ENCODE results near the gene SUSD2.
"Not testable (repeated sequence)": the region's sequence is repeated elsewhere in the genome, so short reads cannot be mapped to it uniquely, and the experiment has no call there.

The SUSD2 gene

DNA sequence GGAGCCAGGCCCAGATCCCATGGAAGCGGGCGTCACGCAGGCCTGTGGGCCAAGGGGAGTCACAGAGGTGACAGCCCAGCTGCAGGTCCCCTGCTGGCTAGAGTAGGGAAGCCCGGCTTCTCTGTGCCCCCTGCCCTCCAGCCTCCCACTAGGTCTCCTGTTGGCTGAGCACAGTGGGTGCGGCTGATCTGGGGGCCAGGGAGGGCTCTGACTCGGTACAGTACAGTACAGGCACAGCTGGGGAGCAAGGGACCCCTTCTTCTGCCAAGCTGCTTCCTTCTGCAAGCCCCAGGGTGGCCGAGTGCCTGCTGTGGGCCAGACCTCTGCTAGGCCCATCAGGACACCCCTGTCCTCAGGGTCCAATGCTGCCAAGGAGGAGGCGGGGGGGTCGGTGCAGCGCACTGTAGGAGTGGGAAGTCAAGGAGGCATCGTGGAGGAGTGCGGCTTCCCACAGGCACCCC, 10.1 kb downstream of the SUSD2 start:
- in situ Hi-C loops (cut with MboI; ENCODE audit: low sequenced_read_pairs): loop anchor here (10.0 kb wide), 1 partner anchor 53 kb away; the partner anchor contains the start of gene GGT5
- Histone ChIP-seq H3K36me3 (replicated peaks) (no peaks in the 10 kb centered on the region), H3K4me3 (no peak overlapping the region), H3K27me3 (ENCODE audit: low read depth) (no peaks in the 10 kb centered on the region), H3K9me3 (no peaks in the 10 kb centered on the region), H3K4me1 (no peaks in the 10 kb centered on the region)
- no peak for DNase-seq (ENCODE audit: low spot score in 2 of 2)

DNA sequence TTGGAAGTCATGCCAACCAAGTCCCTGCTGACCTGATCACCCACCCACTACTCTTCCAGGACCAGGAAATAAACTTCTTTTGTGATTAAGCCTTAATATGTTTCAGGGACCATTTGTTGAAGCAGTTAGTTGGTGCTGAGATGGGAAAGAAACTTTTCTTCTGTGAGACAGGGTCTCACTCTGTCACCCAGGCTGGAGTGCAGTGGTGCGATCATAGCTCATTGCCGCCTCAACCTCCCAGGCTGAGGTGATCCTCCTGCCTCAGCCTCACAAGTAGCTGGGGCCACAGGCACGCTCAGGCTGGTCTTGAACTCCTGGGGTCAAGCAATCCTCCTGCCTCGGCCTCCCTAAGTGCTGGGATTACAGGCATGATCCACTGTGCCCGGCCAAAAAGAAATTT, 10.6 kb downstream of the SUSD2 start:
- Histone ChIP-seq H3K4me1 (no peaks in the 10 kb centered on the region), H3K9me3 (no peaks in the 10 kb centered on the region), H3K27me3 (ENCODE audit: low read depth) (no peaks in the 10 kb centered on the region), H3K4me3 (no peak overlapping the region), H3K36me3 (replicated peaks) (no peaks in the 10 kb centered on the region)
- in situ Hi-C loops (cut with MboI; ENCODE audit: low sequenced_read_pairs): loop anchor here (10.0 kb wide), 1 partner anchor 53 kb away; the partner anchor contains the start of gene GGT5
- no peak for DNase-seq (ENCODE audit: low spot score in 2 of 2)

DNA sequence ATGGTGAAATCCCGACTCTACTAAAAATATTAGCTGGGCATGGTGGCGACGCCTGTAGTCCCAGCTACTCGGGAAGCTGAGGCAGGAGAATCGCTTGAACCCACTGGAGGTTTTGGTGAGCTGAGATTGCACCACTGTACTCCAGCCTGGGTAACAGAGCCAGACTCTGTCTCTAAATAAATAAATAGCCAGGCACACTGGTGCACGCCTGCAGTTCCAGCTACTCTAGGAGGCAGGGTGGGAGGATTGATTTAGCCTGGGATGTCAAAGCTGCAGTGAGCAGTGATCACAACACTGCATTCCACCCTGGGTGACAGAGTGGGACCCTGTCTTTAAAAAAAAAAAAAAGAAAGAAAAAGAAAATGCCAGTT, 17.4 kb downstream of the SUSD2 start:
- DNase-seq (ENCODE audit: low spot score in 2 of 2): no peak
- H3K4me3 ChIP-seq: no peak overlapping the region
- in situ Hi-C loops (cut with MboI; ENCODE audit: low sequenced_read_pairs): loop anchor here (10.0 kb wide), 1 partner anchor 46 kb away; the partner anchor contains the start of gene GGT5
- no peaks in the 10 kb centered on the region for H3K27me3 ChIP-seq (ENCODE audit: low read depth)
- H3K36me3 ChIP-seq (replicated peaks): no peaks in the 10 kb centered on the region
- H3K4me1 ChIP-seq: no peaks in the 10 kb centered on the region
- no peaks in the 10 kb centered on the region for H3K9me3 ChIP-seq

DNA sequence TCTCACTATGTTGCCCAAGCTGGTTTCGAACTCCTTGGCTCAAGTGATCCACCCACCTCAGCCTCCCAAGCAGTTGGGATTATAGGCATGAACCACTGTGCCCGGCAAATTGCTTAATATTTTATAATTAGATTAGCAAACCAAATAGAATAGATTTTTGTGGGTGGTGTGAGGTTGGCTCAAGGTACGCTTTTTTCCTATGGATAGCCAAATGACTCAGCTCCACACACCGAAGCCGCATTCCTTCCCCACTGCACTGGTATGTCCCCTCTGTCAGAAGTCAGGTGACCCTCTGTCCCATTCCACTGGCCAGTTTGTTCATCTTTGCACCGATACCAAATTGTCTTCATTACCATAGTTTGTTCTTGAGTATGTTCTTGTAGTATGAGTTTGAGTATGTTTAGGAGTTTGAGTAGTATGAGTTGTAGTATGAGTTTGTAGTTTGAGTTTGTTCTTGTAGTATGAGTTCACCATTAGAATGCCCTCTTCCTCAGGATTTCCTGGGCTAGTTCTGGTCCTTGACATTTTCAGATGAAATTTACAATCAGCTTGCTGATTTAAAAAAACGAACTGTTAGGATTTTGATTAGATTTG, 19.4 kb downstream of the SUSD2 start:
- 0 out of 2 replicates have a peak, but pooled peaks cover 2% of the 10 kb centered on the region for H3K4me1 ChIP-seq
- H3K4me3 ChIP-seq: no peak overlapping the region
- in situ Hi-C loops (cut with MboI; ENCODE audit: low sequenced_read_pairs): no loop called here
- no peaks in the 10 kb centered on the region for H3K27me3 ChIP-seq (ENCODE audit: low read depth)
- H3K9me3 ChIP-seq: peaks cover 13% of the 10 kb centered on the region; the same call in 1 of the 2 replicates
- no peak for DNase-seq (ENCODE audit: low spot score in 2 of 2)
- H3K36me3 ChIP-seq (replicated peaks): no peaks in the 10 kb centered on the region

DNA sequence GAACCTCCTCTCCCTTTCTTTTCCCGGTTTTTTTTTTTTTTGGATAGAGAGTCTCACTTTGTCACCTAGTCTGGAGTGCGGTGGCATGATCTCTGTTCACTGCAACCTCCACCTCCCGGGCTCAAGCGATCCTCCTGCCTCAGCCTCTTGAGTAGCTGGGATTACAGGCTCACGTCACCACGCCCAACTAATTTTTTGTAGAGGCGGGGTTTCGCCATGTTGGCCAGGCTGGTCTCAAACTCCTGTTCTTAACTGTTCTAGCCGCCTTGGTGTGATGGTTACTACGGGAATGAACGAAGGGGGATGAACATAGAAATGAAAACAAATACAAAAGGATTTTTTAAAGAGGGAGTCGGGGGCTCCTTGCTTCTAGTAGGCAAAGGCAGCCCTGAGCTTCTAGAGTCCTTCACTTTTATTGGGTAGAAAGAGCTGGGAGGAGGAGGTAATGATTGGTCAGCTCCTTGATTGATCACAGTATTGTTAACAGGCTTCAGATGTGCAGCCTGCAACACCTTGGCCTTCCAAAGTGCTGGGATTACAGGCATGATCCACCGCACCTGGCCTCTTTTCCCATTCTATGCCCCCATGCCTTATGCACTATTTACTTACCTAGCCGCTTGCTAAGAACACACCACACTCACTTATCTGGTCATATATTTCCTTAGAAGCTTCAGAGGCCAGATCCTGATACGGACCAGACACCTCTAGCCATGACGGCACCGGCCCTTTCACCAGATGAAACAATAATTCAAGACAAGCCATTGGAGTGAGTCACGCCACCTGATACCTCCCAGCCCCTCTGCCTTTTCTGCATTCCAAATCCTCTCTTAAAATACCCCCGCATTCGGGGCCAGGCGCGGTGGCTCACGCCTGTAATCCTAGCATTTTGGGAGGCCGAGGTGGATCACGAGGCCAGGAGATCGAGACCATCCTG, 20.7 kb downstream of the SUSD2 start:
- Histone ChIP-seq H3K4me1 (peaks cover 7% of the 10 kb centered on the region), H3K4me3 (no peak overlapping the region), H3K36me3 (replicated peaks) (no peaks in the 10 kb centered on the region), H3K9me3 (peaks cover 13% of the 10 kb centered on the region; the same call in 1 of the 2 replicates), H3K27me3 (ENCODE audit: low read depth) (no peaks in the 10 kb centered on the region)
- no peak for DNase-seq (ENCODE audit: low spot score in 2 of 2)
- in situ Hi-C loops (cut with MboI; ENCODE audit: low sequenced_read_pairs): no loop called here

DNA sequence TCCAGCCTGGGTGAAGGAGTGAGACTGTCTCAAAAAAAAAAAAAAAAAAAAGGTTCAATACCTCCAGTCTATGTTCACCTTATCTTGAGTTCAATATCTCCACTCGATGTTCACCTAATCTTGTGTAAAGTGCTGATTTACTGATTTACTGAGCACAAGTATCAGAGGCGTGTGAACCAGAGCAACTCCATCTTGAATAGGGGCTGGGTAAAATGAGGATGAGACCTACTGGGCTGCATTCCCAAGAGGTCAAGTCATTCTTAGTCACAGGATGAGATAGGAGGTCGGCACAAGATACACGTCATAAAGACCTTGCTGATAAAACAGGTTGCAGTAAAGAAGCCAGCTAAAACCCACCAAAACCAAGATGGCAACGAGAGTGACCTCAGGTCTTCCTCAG, 22.6 kb downstream of the SUSD2 start:
- in situ Hi-C loops (cut with MboI; ENCODE audit: low sequenced_read_pairs); H3K4me3 ChIP-seq; H3K27me3 ChIP-seq (ENCODE audit: low read depth); H3K36me3 ChIP-seq (replicated peaks); DNase-seq (ENCODE audit: low spot score in 2 of 2): not testable (repeated sequence)
- Histone ChIP-seq H3K4me1 (peaks cover 11% of the 10 kb centered on the region), H3K9me3 (peaks cover 13% of the 10 kb centered on the region; the same call in 1 of the 2 replicates)

DNA sequence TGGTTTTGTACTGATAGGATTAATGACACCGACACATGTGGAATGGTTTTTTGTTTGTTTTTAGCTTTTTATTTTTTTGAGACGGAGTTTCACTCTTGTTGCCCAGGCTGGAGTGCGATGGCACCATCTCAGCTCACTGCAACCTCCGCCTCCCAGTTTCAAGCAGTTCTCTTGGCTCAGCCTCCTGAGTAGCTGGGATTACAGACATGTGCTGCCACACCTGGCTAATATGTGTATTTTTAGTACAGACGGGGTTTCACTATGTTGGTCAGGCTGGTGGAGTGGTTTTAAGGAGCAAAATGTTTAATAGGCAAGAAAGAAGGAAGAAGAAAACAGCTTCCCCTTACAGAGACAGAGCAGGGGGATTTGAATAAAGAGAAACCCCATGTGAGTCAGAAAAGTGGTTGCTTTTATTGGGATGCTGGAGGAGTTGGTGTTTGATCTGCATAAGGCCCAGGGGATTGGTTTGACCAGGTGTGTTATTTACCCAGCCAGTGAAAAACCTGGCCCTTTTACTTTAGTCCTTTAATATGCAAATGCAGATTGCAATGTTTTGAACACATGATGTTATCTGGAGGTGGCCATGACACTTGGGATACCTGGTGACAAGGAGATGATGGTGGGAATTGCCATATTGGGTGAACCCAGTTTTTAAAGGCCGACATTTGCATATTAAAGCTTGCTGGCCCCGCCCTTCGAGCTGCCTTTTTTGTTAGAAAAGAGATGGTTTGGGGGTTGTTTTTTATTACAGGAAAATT, 24.3 kb downstream of the SUSD2 start:
- in situ Hi-C loops (cut with MboI; ENCODE audit: low sequenced_read_pairs): no loop called here
- Histone ChIP-seq H3K4me3 (no peak overlapping the region), H3K36me3 (replicated peaks) (no peaks in the 10 kb centered on the region), H3K9me3 (peaks cover 13% of the 10 kb centered on the region; the same call in 1 of the 2 replicates), H3K4me1 (peaks cover 15% of the 10 kb centered on the region), H3K27me3 (ENCODE audit: low read depth) (no peaks in the 10 kb centered on the region)
- no peak for DNase-seq (ENCODE audit: low spot score in 2 of 2)

DNA sequence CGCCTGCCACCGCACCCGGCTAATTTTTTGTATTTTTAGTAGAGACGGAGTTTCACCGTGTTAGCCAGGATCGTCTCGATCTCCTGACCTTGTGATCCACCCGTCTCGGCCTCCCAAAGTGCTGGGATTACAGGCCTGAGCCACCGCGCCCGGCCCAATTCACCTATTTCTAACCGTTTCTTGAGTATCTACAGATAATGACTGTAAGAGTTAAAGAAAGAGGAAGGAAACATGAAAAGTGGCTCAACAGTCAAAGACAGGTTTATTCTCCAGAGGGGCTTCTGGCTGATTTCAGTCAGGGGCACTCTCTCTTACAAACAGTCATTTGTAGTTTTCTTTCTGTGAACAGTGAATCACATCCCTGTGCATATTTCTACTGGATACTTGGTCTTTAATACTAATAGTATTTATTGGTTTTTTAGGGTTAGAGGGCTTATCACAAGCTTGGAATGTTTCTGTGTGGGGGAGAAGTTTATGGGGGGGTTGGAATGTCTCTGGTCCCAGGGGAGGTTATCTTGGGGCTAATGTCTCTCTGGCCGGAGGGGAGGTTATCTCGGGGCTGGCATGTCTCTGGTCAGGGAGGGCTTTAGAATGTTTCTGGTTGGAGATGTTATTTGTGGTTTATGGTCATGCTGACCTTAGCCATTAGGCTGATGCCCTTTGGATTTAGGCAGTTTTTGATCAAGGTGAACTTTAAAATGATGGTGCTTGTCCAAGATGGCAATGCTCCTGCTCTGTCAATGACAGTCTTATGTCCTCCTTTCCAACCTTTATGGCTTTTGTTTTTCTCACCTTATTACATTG, 25.4 kb downstream of the SUSD2 start:
- H3K27me3 ChIP-seq (ENCODE audit: low read depth); DNase-seq (ENCODE audit: low spot score in 2 of 2); H3K4me3 ChIP-seq; H3K36me3 ChIP-seq (replicated peaks); in situ Hi-C loops (cut with MboI; ENCODE audit: low sequenced_read_pairs): not testable (repeated sequence)
- Histone ChIP-seq H3K4me1 (peaks cover 18% of the 10 kb centered on the region), H3K9me3 (peaks cover 13% of the 10 kb centered on the region; the same call in 1 of the 2 replicates)

DNA sequence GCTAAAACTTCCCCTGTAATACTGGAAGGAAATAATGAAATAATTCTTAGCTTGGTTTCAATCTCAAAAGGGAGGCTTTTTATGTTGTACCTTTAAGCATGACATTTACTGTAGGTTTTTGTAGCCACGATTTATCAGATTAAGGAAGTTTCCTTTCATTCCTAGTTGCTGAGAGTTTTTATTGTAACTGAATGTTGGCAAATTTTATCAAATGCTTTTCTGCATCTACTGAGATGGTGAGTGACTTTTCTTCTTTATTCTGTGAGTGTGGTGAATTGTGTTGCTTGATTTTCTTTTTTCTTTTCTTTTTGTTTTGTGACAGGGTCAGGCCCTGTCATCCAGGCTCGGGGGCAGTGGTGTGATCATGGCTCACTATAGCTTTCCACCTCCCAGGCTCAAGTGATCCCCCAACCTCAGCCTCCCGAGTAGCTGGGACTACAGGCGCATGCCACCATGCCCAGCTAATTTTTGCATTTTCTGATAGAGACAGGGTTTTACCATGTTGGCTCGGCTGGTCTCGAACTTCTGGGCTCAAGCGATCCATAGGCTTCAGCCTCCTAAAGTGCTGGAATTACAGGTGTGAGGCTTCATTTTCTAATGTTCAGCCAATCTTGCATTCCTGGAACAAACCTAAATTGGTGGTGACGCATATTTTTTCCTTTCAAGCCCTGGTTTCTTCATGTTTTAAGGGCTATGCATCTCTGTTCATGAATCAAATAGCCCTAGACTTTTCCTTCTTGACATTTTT, 26.2 kb downstream of the SUSD2 start:
- Histone ChIP-seq H3K4me1 (peaks cover 24% of the 10 kb centered on the region), H3K4me3 (no peak overlapping the region), H3K36me3 (replicated peaks) (no peaks in the 10 kb centered on the region), H3K9me3 (peaks cover 13% of the 10 kb centered on the region; the same call in 1 of the 2 replicates), H3K27me3 (ENCODE audit: low read depth) (no peaks in the 10 kb centered on the region)
- in situ Hi-C loops (cut with MboI; ENCODE audit: low sequenced_read_pairs): no loop called here
- no peak for DNase-seq (ENCODE audit: low spot score in 2 of 2)

DNA sequence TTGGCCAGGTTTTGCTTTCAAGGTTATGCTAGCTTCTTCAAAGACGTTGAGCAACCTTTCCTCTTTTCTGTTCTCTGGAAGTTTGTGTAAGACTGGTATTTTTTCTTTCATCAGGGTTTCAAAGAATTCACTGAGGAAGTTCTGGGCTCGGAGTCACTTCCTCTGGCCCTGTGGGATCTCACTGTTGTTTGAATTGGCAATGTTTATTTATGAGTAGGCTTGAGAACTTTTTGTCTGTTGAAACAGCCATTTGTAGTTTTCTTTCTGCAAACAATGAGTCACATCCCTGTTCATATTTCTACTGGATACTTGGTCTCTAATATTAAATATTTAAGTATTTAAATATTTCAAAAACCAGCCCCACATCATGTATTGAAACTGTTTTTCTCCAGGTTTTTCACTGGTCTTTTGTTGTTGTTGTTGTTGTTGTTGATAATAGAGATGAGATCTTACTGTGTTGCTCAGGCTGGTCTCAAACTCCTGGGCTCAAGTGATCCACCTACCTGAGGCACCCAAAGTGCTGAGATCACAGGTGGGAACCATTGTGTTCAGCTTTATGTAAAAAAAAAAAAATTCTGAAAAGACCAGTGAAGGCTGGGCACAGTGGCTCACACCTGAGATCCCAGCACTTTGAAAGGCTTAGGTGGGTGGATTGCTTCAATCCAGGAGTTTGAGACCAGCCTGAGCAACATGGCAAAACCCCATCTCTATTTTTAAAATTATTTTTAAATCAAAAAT, 26.9 kb downstream of the SUSD2 start:
- Histone ChIP-seq H3K36me3 (replicated peaks) (no peaks in the 10 kb centered on the region), H3K27me3 (ENCODE audit: low read depth) (no peaks in the 10 kb centered on the region), H3K9me3 (peaks cover 13% of the 10 kb centered on the region; the same call in 1 of the 2 replicates), H3K4me3 (no peak overlapping the region), H3K4me1 (peaks cover 24% of the 10 kb centered on the region)
- DNase-seq (ENCODE audit: low spot score in 2 of 2): no peak
- in situ Hi-C loops (cut with MboI; ENCODE audit: low sequenced_read_pairs): no loop called here

DNA sequence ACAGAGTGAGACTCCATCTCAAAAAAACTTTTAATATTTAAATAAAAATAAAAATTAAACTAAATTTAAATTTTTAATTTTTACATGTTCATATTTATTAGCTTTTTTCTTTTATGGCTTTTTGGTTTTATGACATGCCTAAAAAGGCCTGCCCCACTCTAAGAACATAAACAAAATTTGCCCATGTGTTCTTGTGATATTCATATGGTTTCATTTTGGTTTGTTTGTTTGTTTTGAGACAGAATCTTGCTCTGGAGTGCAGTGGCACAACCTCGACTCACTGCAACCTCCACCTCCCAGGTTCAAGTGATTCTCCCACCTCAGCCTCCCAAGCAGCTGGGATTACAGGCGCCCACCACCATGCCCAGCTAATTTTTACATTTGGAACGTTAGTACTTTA, 27.7 kb downstream of the SUSD2 start:
- H3K27me3 ChIP-seq (ENCODE audit: low read depth): no peaks in the 10 kb centered on the region
- no peaks in the 10 kb centered on the region for H3K36me3 ChIP-seq (replicated peaks)
- in situ Hi-C loops (cut with MboI; ENCODE audit: low sequenced_read_pairs): no loop called here
- H3K9me3 ChIP-seq: peaks cover 13% of the 10 kb centered on the region; the same call in 1 of the 2 replicates
- peaks cover 24% of the 10 kb centered on the region for H3K4me1 ChIP-seq
- H3K4me3 ChIP-seq: no peak overlapping the region
- DNase-seq (ENCODE audit: low spot score in 2 of 2): no peak

DNA sequence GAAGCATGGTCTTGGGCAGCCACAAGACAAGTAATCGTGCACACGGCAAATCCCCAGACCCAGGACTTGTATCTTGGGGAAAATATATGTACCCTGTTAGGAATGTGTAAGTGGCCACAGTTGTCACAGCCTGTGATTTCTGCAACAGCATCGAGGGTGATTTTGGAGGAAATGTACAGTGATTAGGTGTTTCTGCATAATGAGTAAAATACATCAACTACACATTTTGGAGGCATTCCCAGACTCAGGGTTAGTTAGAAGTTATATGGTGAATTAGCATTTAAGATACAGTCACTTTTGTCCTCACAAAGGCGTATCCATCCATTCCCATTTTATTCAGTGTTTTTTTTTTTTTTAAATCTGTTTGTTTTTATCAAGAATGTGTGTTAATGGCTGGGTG, 28.4 kb downstream of the SUSD2 start:
- Histone ChIP-seq H3K9me3 (peaks cover 8% of the 10 kb centered on the region; the same call in 1 of the 2 replicates), H3K4me1 (peaks cover 24% of the 10 kb centered on the region), H3K27me3 (ENCODE audit: low read depth) (no peaks in the 10 kb centered on the region), H3K36me3 (replicated peaks) (no peaks in the 10 kb centered on the region), H3K4me3 (no peak overlapping the region)
- in situ Hi-C loops (cut with MboI; ENCODE audit: low sequenced_read_pairs): no loop called here
- DNase-seq (ENCODE audit: low spot score in 2 of 2): no peak
